MCF 10A (cell line): ENCODE results near the gene KCNAB1. TPM values are rescaled to one million over a fixed set of nuclear protein-coding genes. Genes with fewer than 3 reads are reported as not detected.

Experiments
- BruUV-seq: library from RNA; stranded (reverse); fragments of 400-500 nt; replicated peaks from 2 replicates; lab custom pipeline; 2021; lab: Mats Ljungman, UMichigan
- CTCF ChIA-PET: fragments of 300-600 bp; sonication (Branson Sonifier 250); formaldehyde crosslinking; extraction: SDS; loops from one replicate; lab custom pipeline; 2021; ENCODE audit warnings: antibody characterized with exemption, inconsistent platforms; lab: Yijun Ruan, JAX
- POLR2A ChIA-PET: fragments of 300-600, 350-650 bp; sonication (Branson Sonifier 250); formaldehyde crosslinking; extraction: SDS; loops from one replicate; lab custom pipeline; 2020; ENCODE audit warnings: antibody characterized with exemption, inconsistent platforms; lab: Yijun Ruan, JAX
- DNase-seq: peaks from one replicate; pipeline ENCODE4 v3.0.0-alpha.2; 2018; ENCODE audit not compliant: unreplicated experiment
- H3K27ac Mint-ChIP-seq: one replicate; pipeline ENCODE4 v1.8.0; 2022; ENCODE audit warnings: mild to moderate bottlenecking, low read depth, mixed read lengths; ENCODE audit not compliant: unreplicated experiment
- H3K27me3 Mint-ChIP-seq: one replicate; pipeline ENCODE4 v1.8.0; 2022; ENCODE audit warnings: mixed read lengths; ENCODE audit not compliant: insufficient read depth, unreplicated experiment
- H3K36me3 Mint-ChIP-seq: one replicate; pipeline ENCODE4 v1.8.0; 2022; ENCODE audit warnings: mild to moderate bottlenecking, moderate library complexity, mixed read lengths; ENCODE audit not compliant: insufficient read depth, unreplicated experiment
- H3K4me1 Mint-ChIP-seq: one replicate; pipeline ENCODE4 v1.8.0; 2022; ENCODE audit warnings: mixed read lengths; ENCODE audit not compliant: insufficient read depth, unreplicated experiment
- H3K4me3 Mint-ChIP-seq: one replicate; pipeline ENCODE4 v1.8.0; 2022; ENCODE audit warnings: mild to moderate bottlenecking, moderate library complexity, mixed read lengths; ENCODE audit not compliant: unreplicated experiment
- H3K9me3 Mint-ChIP-seq: one replicate; pipeline ENCODE4 v1.8.0; 2022; ENCODE audit warnings: mixed read lengths; ENCODE audit not compliant: unreplicated experiment
- CTCF ChIP-seq: fragments of 200-600 bp; IDR thresholded peaks from one replicate; pipeline ENCODE4 v1.8.0; 2022; ENCODE audit warnings: antibody characterized with exemption, mild to moderate bottlenecking; ENCODE audit not compliant: unreplicated experiment
- intact Hi-C: fragments of 100-400 bp; cut with micrococcal nuclease; formaldehyde crosslinking; loops from 2 replicates; pipeline ENCODE4 v1.14.1; 2022
- total RNA-seq: library from RNA; stranded (reverse); gene quantifications from 2 replicates; pipeline ENCODE4 v1.2.3, GENCODE V29; 2022

KCNAB1 gene
- total RNA-seq, 1 experiment from 2014 or later, result 0.44 TPM

GRCh38 chr3:156449710-156450574 lies 329.6 kb downstream of the KCNAB1 start:
- intact Hi-C loops, result loop anchor here (1.0 to 5.0 kb wide), 3 partner anchors 59 to 300 kb away; no protein-coding TSS in a partner anchor
- Mint-ChIP-seq H3K4me3 (no peak overlapping the region), H3K27ac (no peak overlapping the region), H3K36me3 (no peaks in the 10 kb centered on the region), H3K27me3 (peaks cover 43% of the 10 kb centered on the region), H3K9me3 (no peaks in the 10 kb centered on the region), H3K4me1 (peaks cover 5% of the 10 kb centered on the region)
- ChIA-PET POLR2A (interaction anchor here (0.5 to 1.1 kb wide), 3 partner anchors 13 to 57 kb away, joined by 3 to 4 read pairs (median 3); no protein-coding TSS in a partner anchor), CTCF (interaction anchor here (0.6 to 4.5 kb wide), 40 partner anchors 10 to 688 kb away, joined by 3 to 92 read pairs (median 6); no protein-coding TSS in a partner anchor)
- BruUV-seq, result no TSS peak
- peak; percentile 49 for TF ChIP-seq CTCF
- DNase-seq, result peak; percentile 48

- no peak for DNase-seq
- BruUV-seq, result no TSS peak
- peaks cover 10% of the 10 kb centered on the region for H3K4me1 Mint-ChIP-seq
- intact Hi-C loops, result no loop called here
- H3K36me3 Mint-ChIP-seq, result peaks cover 4% of the 10 kb centered on the region
- peaks cover 24% of the 10 kb centered on the region for H3K27me3 Mint-ChIP-seq
- no peaks in the 10 kb centered on the region for H3K9me3 Mint-ChIP-seq
- CTCF ChIA-PET, result interaction anchor here (0.6 to 1.4 kb wide), 2 partner anchors 54 to 493 kb away, joined by 3 to 5 read pairs; no protein-coding TSS in a partner anchor
- no peak overlapping the region for H3K4me3 Mint-ChIP-seq
- H3K27ac Mint-ChIP-seq, result no peak overlapping the region
- no peak for TF ChIP-seq CTCF
- POLR2A ChIA-PET, result interaction anchor here (0.7 to 1.3 kb wide), 2 partner anchors 12 to 58 kb away, joined by 3 to 4 read pairs; no protein-coding TSS in a partner anchor
Measured at GRCh38 chr3:156455839-156456238, 335.5 kb downstream of the KCNAB1 start.

GRCh38 chr3:156456771-156457224 lies 336.4 kb downstream of the KCNAB1 start:
- no peak for TF ChIP-seq CTCF
- ChIA-PET POLR2A (no interaction called here), CTCF (interaction anchor here (0.6 to 1.4 kb wide), 5 partner anchors 52 to 732 kb away, joined by 3 to 5 read pairs (median 3); no protein-coding TSS in a partner anchor)
- no peaks in the 10 kb centered on the region for H3K9me3 Mint-ChIP-seq
- DNase-seq, result peak; percentile 30
- H3K4me3 Mint-ChIP-seq, result no peak overlapping the region
- H3K27ac Mint-ChIP-seq, result no peak overlapping the region
- peaks cover 17% of the 10 kb centered on the region for H3K27me3 Mint-ChIP-seq
- intact Hi-C loops, result no loop called here
- H3K36me3 Mint-ChIP-seq, result peaks cover 4% of the 10 kb centered on the region
- H3K4me1 Mint-ChIP-seq, result peaks cover 6% of the 10 kb centered on the region
- BruUV-seq, result no TSS peak

- H3K9me3 Mint-ChIP-seq, result no peaks in the 10 kb centered on the region
- peaks cover 5% of the 10 kb centered on the region for H3K4me1 Mint-ChIP-seq
- no TSS peak for BruUV-seq
- no peak for TF ChIP-seq CTCF
- ChIA-PET POLR2A (no interaction called here), CTCF (interaction anchor here (1.0 kb wide), 1 partner anchor 9 kb away, joined by 7 read pairs; no protein-coding TSS in a partner anchor)
- no peak overlapping the region for H3K4me3 Mint-ChIP-seq
- peaks cover 4% of the 10 kb centered on the region for H3K36me3 Mint-ChIP-seq
- no peak for DNase-seq
- intact Hi-C loops, result no loop called here
- peaks cover 20% of the 10 kb centered on the region for H3K27me3 Mint-ChIP-seq
- H3K27ac Mint-ChIP-seq, result no peak overlapping the region
Measured at GRCh38 chr3:156459434-156459833, 339.1 kb downstream of the KCNAB1 start.
